ENCODE data around the gene ARHGAP40. TPM values are rescaled to one million over a fixed set of nuclear protein-coding genes. Genes with fewer than 3 reads are reported as not detected.

ARHGAP40 gene
- total and polyA plus RNA-seq, 2 of the 13 experiments (the other 11 are each of a cell fraction or from before 2014, with no cell fraction given): 0.75 to 2.1 TPM

GRCh38 chr20:38680500-38681306 lies 79.1 kb downstream of the ARHGAP40 start (continued):
- 0 out of 2 replicates have a peak, but pooled peaks have one; percentile 51 for TF ChIP-seq ZMAT3 (CRISPR knock-in tag; conservative IDR thresholded peaks at IDR 0.05)
- no peak for TF ChIP-seq ZNF34 (CRISPR knock-in tag; IDR thresholded peaks at IDR 0.05; ENCODE audit: borderline replicate concordance)
- no peak for TF ChIP-seq ZSCAN29 (CRISPR knock-in tag; conservative IDR thresholded peaks at IDR 0.05)
- TF ChIP-seq MLX (CRISPR knock-in tag; IDR thresholded peaks at IDR 0.05): no peak
- TF ChIP-seq POGK (CRISPR knock-in tag; conservative IDR thresholded peaks at IDR 0.05): no peak
- no peak for TF ChIP-seq ZNF562 (CRISPR knock-in tag; IDR thresholded peaks at IDR 0.05; ENCODE audit: borderline replicate concordance)
- no peak for TF ChIP-seq GZF1 (CRISPR knock-in tag; IDR thresholded peaks at IDR 0.05)
- TF ChIP-seq FOXC1 (CRISPR knock-in tag; IDR thresholded peaks at IDR 0.05; ENCODE audit: borderline replicate concordance): no peak
- TF ChIP-seq ZNF513 (CRISPR knock-in tag; conservative IDR thresholded peaks at IDR 0.05): no peak
- TF ChIP-seq ZNF639 (CRISPR knock-in tag; conservative IDR thresholded peaks at IDR 0.05): 0 out of 2 replicates have a peak, but pooled peaks have one; percentile 33
- TF ChIP-seq TEF (CRISPR knock-in tag; IDR thresholded peaks at IDR 0.05): peak; percentile 32; the same call in 1 of the 2 replicates
- peak; percentile 71; the same call in 1 of the 2 replicates for TF ChIP-seq ZBTB43 (CRISPR knock-in tag; conservative IDR thresholded peaks at IDR 0.05)
- no peak for TF ChIP-seq ZNF598 (CRISPR knock-in tag; IDR thresholded peaks at IDR 0.05; ENCODE audit: borderline replicate concordance)
- TF ChIP-seq SOX13 (IDR thresholded peaks at IDR 0.05): no peak
- peak in 1 of 2 experiments; percentile 40; a peak in 1 of 4 replicates for TF ChIP-seq SOX13 (CRISPR knock-in tag; conservative IDR thresholded peaks at IDR 0.05 in 1 of 2, IDR thresholded peaks at IDR 0.05 in 1 of 2)
- TF ChIP-seq TFDP1 (CRISPR knock-in tag; IDR thresholded peaks at IDR 0.05; ENCODE audit: borderline replicate concordance): peak; percentile 14; the same call in 1 of the 2 replicates
